HG03060 (cell line): ENCODE measurements around the gene WDR43.

Source experiments
- ATAC-seq: cut with Tn5 transposase; IDR thresholded peaks from one replicate; pipeline ENCODE4 v1.9.1; 2021; ENCODE audit warnings: low read depth, moderate number of reproducible peaks; ENCODE audit not compliant: unreplicated experiment

WDR43 gene, protein sequence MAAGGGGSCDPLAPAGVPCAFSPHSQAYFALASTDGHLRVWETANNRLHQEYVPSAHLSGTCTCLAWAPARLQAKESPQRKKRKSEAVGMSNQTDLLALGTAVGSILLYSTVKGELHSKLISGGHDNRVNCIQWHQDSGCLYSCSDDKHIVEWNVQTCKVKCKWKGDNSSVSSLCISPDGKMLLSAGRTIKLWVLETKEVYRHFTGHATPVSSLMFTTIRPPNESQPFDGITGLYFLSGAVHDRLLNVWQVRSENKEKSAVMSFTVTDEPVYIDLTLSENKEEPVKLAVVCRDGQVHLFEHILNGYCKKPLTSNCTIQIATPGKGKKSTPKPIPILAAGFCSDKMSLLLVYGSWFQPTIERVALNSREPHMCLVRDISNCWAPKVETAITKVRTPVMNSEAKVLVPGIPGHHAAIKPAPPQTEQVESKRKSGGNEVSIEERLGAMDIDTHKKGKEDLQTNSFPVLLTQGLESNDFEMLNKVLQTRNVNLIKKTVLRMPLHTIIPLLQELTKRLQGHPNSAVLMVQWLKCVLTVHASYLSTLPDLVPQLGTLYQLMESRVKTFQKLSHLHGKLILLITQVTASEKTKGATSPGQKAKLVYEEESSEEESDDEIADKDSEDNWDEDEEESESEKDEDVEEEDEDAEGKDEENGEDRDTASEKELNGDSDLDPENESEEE

DNA sequence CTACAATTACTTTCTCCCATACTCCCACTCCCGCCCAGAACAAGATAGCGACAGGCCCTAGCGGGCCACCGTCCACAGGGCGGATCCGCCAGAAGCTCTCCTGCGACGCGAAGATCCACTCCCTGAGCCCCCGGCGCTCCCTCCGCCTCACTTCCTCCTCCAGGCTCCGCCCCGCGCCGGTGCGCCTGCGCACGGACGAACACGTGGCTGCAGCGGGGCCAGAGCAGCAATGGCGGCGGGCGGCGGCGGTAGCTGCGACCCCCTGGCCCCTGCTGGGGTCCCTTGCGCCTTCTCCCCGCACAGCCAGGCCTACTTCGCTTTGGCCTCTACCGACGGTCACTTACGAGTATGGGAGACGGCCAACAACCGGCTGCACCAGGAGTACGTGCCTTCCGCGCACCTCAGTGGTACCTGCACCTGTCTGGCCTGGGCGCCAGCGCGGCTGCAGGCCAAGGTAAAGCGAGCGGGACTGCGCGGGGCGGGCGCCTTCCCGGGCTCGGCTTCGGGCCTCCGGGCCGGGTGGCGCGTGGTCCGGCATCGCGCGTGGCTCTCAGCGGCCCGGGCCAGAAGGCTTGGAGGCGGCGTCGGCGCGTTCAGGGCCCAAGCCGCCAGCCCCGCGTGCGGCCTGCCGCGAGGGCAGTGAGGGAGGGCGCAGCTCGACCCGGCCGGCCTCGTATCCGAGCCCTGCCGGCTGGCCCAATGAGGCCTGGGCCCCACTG is at the start of gene WDR43:
Gene WDR43, plus strand, starts transcription at position 198 of the 719 bp plus-strand sequence. Its CDS starts 32 bp downstream, at position 230.
- ATAC-seq, result peak; percentile 66

DNA sequence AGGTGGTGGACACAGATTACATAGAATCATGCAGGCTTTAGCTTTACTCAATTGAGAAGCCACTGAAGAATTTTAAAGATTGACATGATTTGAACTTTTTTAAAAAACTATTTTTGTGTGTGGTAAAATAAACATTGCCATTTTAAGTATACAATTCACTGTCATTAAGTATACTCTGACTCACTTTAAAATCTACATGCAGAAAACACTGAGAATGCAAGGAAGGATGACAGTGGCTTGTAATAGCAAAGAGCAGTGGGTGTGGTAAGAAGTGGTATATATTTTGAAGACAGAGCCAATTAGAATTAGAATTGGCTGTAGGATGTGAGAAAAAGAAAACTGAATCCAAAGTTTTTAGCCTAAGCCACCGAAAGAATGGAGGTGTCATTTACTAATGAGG is 39.3 kb upstream of the WDR43 start:
- ATAC-seq, result no peak

DNA sequence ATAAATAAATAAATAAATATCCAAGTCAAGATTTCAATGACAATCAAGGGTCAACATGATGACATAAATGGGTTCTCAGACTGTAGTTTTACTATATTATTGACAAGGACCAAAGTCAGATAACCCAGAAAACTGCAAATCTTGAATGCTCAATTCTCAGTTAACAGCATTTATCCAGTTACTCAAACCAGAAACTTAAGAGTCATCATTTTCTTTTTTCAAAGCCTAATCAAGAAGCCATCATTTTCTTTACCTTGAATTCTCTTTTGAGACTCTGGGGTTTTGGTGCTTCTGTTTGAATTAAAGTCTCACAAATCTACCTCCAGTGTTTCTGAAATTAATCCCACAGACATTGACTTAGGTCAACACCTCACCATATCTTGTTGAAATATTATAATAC is 38.5 kb upstream of the WDR43 start:
- no peak for ATAC-seq

DNA sequence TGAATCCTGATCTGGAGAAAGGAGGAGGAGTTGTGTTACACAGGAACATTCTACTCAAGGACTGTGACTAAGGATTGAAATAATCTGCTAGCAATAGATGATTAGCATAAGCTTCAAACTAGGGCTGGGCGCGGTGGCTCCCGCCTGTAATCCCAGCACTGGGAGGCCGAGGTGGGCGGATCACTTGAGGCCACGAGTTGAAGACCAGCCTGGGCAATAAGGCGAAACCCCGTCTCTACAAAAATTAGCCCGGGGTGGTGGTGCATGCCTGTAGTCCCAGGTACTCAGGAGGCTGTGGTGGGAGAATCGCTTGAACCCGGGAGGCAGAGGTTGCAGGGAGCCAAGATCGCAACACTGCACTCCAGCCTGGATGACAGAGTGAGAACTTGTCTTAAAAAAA is 25.9 kb upstream of the WDR43 start:
- ATAC-seq, result no peak

DNA sequence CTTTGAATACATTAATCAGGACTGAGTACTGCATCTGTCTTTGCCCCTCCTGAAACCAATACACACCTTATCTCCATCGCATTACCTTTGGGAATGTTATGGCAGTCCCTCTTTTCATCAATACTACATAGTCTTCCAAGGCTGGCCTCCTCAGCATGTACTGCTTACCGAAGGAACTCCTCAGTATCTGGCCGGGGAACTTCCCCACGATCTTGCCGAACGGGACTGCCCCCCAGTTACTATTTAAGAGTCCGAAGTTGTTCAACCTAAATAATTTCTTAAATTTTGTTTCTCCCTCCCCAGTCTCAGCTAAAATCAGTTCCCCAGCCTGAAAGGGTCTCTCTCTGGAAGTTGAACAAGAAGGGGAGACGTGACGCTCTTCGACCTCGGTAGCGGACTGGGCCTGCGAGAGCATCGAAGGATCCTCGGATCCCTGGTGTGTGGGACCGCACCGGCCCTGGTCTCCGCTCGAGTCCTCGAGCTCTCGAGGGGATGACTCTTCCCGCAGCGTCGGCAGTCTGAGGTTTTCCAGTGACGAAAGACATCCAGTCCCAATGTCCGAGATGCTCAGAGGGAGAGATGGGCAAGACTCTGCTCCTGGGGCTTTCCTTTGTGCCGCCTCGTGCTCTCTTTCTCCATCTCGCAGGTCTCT is 24.8 kb upstream of the WDR43 start:
- ATAC-seq, result no peak

DNA sequence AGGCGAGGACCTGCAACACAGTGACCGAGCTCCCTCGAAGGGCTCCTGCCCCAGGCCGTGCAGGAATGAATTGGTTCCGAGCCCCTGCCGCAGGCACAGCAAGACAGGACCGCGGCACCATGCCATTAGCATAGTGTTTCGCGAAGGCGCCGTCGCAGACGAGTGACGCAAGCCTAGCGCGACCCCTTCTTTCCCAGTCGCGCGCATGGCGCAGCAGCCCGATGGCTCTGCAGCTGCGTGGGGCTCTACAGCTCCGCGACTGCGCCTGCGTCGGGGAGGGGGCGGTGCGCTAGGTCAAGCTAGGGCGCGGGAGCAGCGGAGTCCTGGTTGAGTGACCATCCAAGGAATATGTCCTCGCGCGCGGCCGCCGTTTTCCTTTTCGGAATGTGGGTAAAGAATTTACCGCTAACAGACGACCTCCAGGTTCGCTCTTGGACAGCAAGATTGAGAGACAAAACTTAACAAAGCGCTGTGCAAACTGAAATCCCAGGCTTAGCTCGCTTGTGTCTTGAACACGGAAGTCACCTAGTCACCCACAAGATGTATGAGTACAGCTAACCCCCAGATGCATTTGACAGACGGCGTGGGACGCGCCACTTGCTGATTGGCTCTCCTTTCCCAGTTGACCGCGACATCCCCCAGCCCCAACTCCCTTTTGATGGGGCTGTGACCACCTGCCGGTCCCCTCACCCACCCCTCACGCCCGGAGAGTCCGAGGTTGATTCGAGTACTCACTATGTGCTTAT is 24.1 kb upstream of the WDR43 start, which contains the start of gene TRMT61B:
Gene TRMT61B, minus strand, starts transcription at position 164 of the 746 bp plus-strand sequence. Its CDS starts 32 bp downstream, at position 132.
- peak; percentile 78 for ATAC-seq

DNA sequence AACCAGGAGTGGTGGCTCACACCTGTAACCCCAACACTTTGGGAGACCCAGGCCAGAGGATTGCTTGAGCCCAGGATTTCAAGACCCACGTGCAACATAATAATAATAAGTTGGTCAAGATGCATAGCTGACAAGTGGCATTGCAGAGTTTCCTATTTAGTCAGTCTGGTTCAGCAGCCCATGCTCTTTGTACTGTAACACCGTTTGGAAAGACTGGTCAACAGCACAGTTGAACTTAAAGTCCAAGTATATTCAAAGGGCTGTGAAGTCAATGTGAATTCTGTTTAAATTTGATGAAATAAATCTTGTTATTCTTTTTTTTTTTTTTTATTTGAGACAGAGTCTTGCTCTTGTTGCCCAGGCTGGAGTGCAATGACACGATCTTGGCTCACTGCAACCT is 22.8 kb upstream of the WDR43 start:
- ATAC-seq, result no peak

DNA sequence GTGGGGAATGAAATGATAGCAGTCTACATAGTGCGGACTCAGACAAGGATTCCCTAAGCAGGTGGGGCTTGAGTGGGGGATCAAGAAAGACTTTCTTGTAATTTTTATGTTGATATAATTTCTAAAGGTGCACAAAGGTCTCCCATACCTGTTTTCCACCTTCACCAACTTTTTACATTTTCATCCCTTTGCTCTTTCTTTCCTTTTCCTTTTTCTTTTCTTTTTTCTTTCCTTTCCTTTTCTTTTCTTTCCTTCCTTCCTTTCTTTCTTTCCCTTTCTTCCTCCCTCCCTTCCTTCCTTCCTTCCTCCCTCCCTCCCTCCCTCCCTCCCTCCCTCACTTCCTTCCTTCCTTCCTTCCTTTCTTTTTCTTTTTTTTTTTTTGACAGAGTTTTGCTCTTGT is 14.3 kb upstream of the WDR43 start:
- ATAC-seq, result no peak

DNA sequence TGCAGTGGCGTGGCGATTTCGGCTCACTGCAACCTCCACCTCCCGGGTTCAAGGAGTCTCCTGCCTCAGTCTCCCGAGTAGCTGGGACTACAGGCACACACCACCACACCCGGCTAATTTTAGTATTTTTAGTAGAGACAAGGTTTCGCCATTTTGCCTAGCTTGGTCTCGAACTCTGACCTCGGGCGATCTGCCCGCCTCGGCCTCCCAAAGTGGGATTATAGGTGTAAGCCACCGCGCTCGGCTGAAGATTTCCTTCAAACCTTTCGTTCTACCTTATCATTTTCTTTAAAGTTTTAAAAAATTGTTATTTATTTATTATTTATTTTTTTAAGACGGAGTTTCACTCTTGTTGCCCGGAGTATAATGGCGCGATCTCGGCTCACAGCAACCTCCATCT is 979 bp upstream of the WDR43 start:
- ATAC-seq, result no peak

DNA sequence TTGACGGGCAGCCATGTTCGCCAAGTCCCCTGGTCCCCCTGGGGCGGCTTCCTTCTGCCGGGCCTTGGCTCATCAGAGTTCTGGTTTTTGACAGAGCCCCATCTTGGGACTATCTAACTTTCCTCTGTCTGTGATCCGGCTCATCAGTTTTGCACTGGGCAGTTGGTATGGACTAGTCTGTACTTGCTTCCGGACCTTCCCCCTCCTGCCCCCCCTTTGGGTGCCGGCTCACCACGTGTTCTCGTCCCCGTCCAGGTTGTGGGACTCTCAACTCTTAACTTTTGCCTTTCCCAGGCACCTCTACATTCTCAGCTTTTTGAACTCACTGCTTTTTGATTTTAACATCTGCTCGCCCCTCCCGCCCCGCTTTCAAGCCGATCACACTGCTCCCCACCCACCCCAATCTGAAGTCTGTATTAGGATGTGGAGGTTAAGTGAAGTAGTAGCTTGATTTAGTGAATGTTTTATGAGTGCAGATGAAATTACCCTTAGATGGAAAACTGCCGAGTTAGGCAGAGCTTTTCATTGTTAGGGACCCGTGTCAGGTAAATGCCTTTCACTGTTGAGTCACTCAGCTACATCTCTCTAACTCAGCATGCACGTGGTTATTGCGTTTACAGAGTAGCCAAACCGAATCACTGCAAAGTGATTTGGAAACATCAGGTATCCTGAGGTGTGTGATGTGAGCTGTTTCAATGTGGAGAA is 874 bp downstream of the WDR43 start:
- no peak for ATAC-seq

DNA sequence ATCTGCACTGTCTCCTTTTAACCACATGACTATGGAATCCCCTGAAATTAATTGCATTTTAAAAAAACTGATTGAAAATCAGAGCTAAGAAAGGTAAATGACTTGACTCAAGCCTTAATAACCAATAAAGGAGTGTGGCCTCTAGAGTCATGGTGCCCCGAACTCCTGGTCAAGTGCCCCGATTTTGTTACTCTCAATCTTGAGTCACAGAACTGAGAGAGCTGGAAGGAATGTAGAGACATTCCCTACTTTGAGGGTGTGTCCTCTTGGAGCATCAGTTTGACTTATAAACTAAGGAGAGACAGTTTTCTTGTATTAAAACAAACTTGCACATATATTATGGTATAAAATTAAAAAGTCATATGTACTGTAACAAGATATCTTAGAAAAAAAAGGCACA is 2.4 kb downstream of the WDR43 start:
- no peak for ATAC-seq

DNA sequence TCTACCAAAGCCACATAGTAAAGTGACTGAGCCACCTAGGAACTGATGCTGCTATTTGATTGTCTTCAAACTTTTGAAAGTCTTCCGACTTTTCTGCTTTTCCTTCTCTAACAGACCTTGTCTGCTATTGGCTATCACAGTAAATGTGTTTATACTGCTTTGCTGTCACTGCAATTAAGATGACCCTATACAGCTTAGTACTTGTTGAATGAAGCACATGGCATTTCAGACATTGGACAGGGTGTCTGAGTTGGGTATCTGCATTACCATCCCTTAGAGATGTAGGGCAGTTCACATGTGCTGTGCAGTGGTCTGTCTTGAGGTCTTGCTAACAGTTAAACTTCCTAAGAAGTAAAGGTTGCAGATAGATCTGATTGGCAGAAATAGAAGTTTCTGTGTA is 3.6 kb downstream of the WDR43 start:
- ATAC-seq, result no peak

DNA sequence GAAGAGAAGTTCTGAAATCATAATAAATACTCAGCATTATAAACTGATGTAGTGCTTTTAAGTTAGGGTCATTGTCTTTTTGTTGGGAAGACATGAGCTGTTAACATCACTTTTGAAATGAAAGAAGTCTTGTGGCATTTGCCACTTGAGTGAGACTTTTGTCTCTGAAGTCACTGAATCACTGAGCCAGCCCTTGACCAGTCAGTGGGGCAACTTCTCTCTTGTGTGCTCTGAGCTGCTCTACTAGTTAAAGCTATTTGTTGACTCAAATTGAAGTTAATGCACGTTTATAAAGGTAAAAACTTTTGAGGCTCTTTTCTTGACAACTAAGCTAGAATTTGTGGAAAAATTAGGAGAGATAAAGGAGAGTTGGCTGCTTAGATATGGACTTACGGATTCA is 6.7 kb downstream of the WDR43 start:
- no peak for ATAC-seq

DNA sequence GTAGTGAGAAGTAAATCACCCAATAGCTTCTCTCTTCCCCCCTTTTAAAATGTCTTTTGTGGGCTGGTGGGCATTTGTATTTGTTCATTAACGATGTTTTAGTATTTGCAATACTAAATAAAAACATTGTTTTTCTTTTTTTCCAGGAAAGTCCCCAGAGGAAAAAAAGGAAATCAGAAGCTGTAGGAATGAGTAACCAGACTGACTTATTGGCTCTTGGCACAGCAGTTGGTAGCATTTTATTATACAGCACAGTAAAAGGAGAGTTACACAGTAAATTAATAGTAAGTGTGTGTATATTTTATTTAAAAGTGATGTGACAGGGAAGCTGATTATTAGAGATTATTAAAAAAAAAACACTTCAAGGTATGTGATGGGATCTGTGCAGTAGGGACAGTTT is 7.4 kb downstream of the WDR43 start:
- ATAC-seq, result no peak

DNA sequence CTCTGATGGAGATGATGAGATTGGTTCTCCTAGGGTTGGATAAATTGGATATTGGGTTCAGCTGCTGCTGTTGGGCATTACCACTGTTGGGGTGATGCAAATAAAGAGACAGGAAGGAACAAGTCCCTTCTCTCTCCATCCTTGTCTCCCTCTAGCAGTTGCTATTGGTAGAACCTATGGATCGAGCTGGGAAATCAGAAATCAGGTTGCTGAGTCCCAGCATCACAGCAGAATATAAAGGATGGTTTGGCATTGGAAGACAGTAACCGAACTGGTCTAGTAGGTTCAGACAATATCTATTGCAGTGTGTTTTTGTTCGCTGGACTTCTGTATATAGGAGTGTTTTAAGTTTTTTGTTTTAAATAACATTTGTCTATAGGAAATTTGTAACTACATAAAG is 8.1 kb downstream of the WDR43 start:
- no peak for ATAC-seq

DNA sequence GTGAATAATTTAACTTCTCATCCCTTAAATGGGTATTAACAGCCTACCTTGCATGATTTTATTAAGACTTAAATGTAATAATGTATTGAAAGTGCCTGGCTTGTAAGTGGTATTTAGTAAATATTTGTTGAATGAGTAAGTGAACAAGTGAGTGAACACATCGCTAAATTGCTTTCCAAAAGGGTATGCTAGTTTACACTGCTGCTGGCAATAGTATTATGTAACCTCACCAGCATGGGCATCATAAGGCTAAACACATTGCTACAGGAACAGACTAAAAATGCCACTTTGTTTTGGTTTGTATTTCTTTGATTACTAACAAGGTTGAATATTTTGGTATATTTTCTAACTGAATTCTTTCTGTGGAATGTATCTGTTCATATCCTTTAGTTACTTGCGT is 9.8 kb downstream of the WDR43 start:
- ATAC-seq, result no peak

DNA sequence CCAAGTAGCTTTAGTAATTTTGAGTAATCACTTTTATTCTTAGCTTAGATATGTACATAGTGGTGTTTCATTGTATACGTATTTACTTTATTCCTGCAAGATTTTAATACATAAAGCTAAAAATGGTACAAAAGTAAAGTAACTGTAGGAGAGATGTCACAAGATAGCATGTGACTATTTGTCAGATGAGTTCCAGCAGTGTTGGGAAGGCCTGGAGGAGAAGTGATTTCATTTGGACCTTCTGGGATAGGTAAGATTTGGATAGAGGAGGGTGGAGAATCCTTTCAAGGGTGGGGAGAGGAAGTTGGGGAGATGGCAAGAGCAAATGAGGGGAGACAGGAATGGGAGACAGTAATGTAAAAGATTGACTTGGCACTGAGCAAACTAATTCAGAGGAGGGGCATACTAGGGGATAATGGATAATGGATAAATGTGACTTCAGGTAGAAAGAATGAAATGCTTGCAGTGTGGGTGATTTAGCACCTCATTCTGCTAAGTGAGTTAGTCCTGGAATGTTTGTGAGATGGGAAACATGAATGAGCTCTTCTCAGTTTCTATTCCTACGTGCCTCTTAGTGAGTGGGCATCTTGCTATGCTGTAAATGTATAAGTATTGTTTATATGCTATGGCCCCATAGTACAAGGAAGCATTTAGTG is 10.5 kb downstream of the WDR43 start:
- ATAC-seq, result no peak

DNA sequence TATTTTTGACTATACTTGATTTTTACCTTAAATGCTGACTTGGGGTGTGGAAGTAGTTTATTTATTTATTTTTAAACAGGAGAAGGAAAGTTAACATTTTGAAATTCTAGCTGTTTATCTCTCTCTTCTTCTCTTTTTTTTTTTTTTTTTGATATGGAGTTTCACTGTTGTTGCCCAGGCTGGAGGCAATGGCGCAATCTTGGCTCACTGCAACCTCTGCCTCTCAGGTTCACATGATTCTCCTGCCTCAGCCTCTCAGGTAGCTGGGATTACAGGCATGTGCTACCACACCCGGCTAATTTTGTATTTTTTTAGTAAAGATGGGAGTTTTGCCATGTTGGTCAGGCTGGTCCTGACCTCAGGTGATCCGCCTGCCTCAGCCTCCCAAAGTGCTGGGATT is 11.1 kb downstream of the WDR43 start:
- ATAC-seq, result no peak

DNA sequence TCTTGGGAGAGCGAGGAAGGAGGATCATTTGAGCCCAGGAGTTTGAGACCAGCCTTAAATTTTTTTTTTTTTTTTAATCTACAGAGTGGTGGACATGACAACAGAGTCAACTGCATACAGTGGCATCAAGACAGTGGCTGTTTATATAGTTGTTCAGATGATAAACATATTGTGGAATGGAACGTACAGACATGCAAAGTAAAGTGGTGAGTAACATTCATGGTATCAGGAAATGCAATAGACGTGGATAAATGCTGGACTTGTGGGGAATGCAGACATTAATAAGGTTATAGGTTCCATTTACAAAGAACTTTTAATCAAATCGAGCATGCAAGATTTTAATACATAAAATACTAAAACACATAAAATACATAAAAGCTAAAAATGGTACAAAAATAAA is 11.9 kb downstream of the WDR43 start:
- ATAC-seq, result no peak
